ENCODE results near the gene FANCM. TPM values are rescaled to one million over a fixed set of nuclear protein-coding genes. Genes with fewer than 3 reads are reported as not detected.

The FANCM gene
- total RNA-seq, 4 donors from 2014 or later, result 0.75 to 6.2 (median 4.5) TPM

- Histone ChIP-seq H3K4me3 (no peak overlapping the region), H3K27ac (no peak overlapping the region), H3K4me1 (no peaks in the 10 kb centered on the region), H3K36me3 (peaks cover 0 to 86% (median 28%) of the 10 kb centered on the region in 4 donors), H3K9me3 (no peaks in the 10 kb centered on the region), H3K27me3 (no peaks in the 10 kb centered on the region)
- TF ChIP-seq, protein P1, sequence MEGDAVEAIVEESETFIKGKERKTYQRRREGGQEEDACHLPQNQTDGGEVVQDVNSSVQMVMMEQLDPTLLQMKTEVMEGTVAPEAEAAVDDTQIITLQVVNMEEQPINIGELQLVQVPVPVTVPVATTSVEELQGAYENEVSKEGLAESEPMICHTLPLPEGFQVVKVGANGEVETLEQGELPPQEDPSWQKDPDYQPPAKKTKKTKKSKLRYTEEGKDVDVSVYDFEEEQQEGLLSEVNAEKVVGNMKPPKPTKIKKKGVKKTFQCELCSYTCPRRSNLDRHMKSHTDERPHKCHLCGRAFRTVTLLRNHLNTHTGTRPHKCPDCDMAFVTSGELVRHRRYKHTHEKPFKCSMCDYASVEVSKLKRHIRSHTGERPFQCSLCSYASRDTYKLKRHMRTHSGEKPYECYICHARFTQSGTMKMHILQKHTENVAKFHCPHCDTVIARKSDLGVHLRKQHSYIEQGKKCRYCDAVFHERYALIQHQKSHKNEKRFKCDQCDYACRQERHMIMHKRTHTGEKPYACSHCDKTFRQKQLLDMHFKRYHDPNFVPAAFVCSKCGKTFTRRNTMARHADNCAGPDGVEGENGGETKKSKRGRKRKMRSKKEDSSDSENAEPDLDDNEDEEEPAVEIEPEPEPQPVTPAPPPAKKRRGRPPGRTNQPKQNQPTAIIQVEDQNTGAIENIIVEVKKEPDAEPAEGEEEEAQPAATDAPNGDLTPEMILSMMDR (IDR thresholded peaks at IDR 0.05), result no peak
- TF ChIP-seq POLR2A (IDR thresholded peaks at IDR 0.05) (no peak), EP300 (IDR thresholded peaks at IDR 0.05; ENCODE audit: low read depth) (no peak), POLR2AphosphoS5 (IDR thresholded peaks at IDR 0.05) (no peak)
- 64 to 81% methylated on average over 1 of the region's 1 CpG for WGBS, 2 donors (ENCODE audit: low coverage in 1 of 2)
- intact Hi-C loops (cut with DNase I; ENCODE audit: low total_unique reads), result no loop called here
- in situ Hi-C loops (cut with MboI; ENCODE audit: low pct_ligation_motif_present in 1 of 4, low pct_unique_long_range_greater_than_20kb in 1 of 4, low sequenced_read_pairs in 3 of 4), result no loop called here
- DNase-seq, result no peak
These were observed 15.6 kb upstream of the FANCM start for GRCh38 chr14:45120096-45120495.

GRCh38 chr14:45123271-45123670, 12.5 kb upstream of the FANCM start:
- WGBS, 2 donors (ENCODE audit: low coverage in 1 of 2), result 95 to 98% methylated on average over 2 to 3 of the region's 3 CpGs
- Histone ChIP-seq H3K4me1 (no peaks in the 10 kb centered on the region), H3K27me3 (no peaks in the 10 kb centered on the region), H3K9me3 (no peaks in the 10 kb centered on the region), H3K27ac (no peak overlapping the region), H3K4me3 (no peak overlapping the region), H3K36me3 (peaks cover 0 to 77% (median 23%) of the 10 kb centered on the region in 4 donors)
- no peak for DNase-seq
- TF ChIP-seq, protein P1 (IDR thresholded peaks at IDR 0.05), result no peak
- no peak for TF ChIP-seq POLR2A (IDR thresholded peaks at IDR 0.05)
- TF ChIP-seq EP300 (IDR thresholded peaks at IDR 0.05; ENCODE audit: low read depth), result no peak
- in situ Hi-C loops (cut with MboI; ENCODE audit: low pct_ligation_motif_present in 1 of 4, low pct_unique_long_range_greater_than_20kb in 1 of 4, low sequenced_read_pairs in 3 of 4) (no loop called here), intact Hi-C loops (cut with DNase I; ENCODE audit: low total_unique reads) (no loop called here)

DNA sequence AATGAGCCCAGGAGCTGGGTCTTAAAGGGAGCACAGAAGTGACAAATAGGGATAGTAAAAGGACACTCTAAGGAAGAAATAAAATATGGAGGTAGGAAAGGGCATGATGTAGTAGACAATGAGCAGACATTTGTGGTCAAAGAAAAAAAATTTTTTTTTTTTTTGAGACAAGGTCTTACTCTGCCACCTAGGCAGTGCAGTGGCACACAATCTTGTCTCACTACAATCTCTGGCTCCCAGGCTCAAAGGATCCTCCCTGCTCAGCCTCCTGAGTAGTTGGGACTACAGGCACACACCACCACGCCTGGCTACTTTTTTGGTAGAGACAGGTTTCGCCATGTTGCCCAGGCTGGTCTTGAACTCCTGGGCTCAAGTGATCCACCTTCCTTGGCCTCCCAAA, 10.0 kb upstream of the FANCM start:
- Histone ChIP-seq H3K27me3 (no peaks in the 10 kb centered on the region), H3K4me1 (no peaks in the 10 kb centered on the region), H3K27ac (no peak overlapping the region), H3K9me3 (no peaks in the 10 kb centered on the region), H3K4me3 (no peak overlapping the region), H3K36me3 (peaks cover 0 to 63% (median 15%) of the 10 kb centered on the region in 4 donors)
- DNase-seq, result no peak
- in situ Hi-C loops (cut with MboI; ENCODE audit: low pct_ligation_motif_present in 1 of 4, low pct_unique_long_range_greater_than_20kb in 1 of 4, low sequenced_read_pairs in 3 of 4) (no loop called here), intact Hi-C loops (cut with DNase I; ENCODE audit: low total_unique reads) (no loop called here)
- TF ChIP-seq, protein P1 (IDR thresholded peaks at IDR 0.05), result no peak
- TF ChIP-seq POLR2A (IDR thresholded peaks at IDR 0.05) (no peak), EP300 (IDR thresholded peaks at IDR 0.05; ENCODE audit: low read depth) (no peak), POLR2AphosphoS5 (IDR thresholded peaks at IDR 0.05) (no peak)
- WGBS, 2 donors (ENCODE audit: low coverage in 1 of 2), result 94% methylated on average over 2 of the region's 2 CpGs; no CpG with 5 or more reads in 1 of the 2 donors

- 96 to 100% methylated on average over 1 of the region's 1 CpG for WGBS, 2 donors (ENCODE audit: low coverage in 1 of 2)
- in situ Hi-C loops (cut with MboI; ENCODE audit: low pct_ligation_motif_present in 1 of 4, low pct_unique_long_range_greater_than_20kb in 1 of 4, low sequenced_read_pairs in 3 of 4), result no loop called here
- Histone ChIP-seq H3K27ac (no peak overlapping the region), H3K27me3 (no peaks in the 10 kb centered on the region), H3K9me3 (no peaks in the 10 kb centered on the region), H3K4me1 (peaks cover 0 to 9% (median 7%) of the 10 kb centered on the region in 4 donors), H3K4me3 (no peak overlapping the region), H3K36me3 (peaks cover 0 to 34% (median 10%) of the 10 kb centered on the region in 4 donors)
- intact Hi-C loops (cut with DNase I; ENCODE audit: low total_unique reads), result no loop called here
- TF ChIP-seq POLR2AphosphoS5 (IDR thresholded peaks at IDR 0.05) (no peak), POLR2A (IDR thresholded peaks at IDR 0.05) (no peak), EP300 (IDR thresholded peaks at IDR 0.05; ENCODE audit: low read depth) (no peak)
- TF ChIP-seq, protein P1 (IDR thresholded peaks at IDR 0.05), result no peak
- no peak for DNase-seq
These were observed 6.6 kb upstream of the FANCM start for GRCh38 chr14:45128963-45129629.
